Thymus (tissue), 11 donors: ENCODE data around the gene MUC5B. TPM values are rescaled to one million over a fixed set of nuclear protein-coding genes. Genes with fewer than 3 reads are reported as not detected.
"Not testable (repeated sequence)": the region's sequence is repeated elsewhere in the genome, so short reads cannot be mapped to it uniquely, and the experiment has no call there.

Source experiments
- DNase-seq, 9 donors: peaks; one replicate each; pipeline ENCODE4 v3.0.0-alpha.2; 2013; ENCODE audit warnings: low spot score in 9 of 9, low read depth in 6 of 9, missing footprints in 1 of 9
- H3K27ac ChIP-seq, 2 donors: one replicate each; pipeline ENCODE4 v1.5.1; 2013; ENCODE audit warnings: control low read depth in 1 of 2, low read depth in 1 of 2, low read length in 1 of 2, mild to moderate bottlenecking in 1 of 2, moderate library complexity in 1 of 2
- H3K27me3 ChIP-seq, 2 donors: one replicate each; pipeline ENCODE4 v1.5.1; 2013; ENCODE audit warnings: low read length in 1 of 2; ENCODE audit not compliant: control insufficient read depth in 2 of 2, insufficient read depth in 1 of 2
- H3K36me3 ChIP-seq, 2 donors: one replicate each; pipeline ENCODE4 v1.5.1; 2013; ENCODE audit warnings: low read length in 1 of 2, mild to moderate bottlenecking in 1 of 2, moderate library complexity in 1 of 2; ENCODE audit not compliant: control insufficient read depth in 2 of 2, insufficient read depth in 2 of 2
- H3K4me1 ChIP-seq, 2 donors: one replicate each; pipeline ENCODE4 v1.5.1; 2013; ENCODE audit warnings: low read length in 2 of 2; ENCODE audit not compliant: control insufficient read depth in 2 of 2, insufficient read depth in 2 of 2
- H3K4me3 ChIP-seq, 2 donors: one replicate each; pipeline ENCODE4 v1.5.1; 2013; ENCODE audit warnings: low read length in 2 of 2, control low read depth in 1 of 2, mild to moderate bottlenecking in 1 of 2
- H3K9me3 ChIP-seq, 2 donors: one replicate each; pipeline ENCODE4 v1.5.1; 2013; ENCODE audit warnings: low read length in 1 of 2, mild to moderate bottlenecking in 1 of 2; ENCODE audit not compliant: control insufficient read depth in 2 of 2, insufficient read depth in 1 of 2
- WGBS: extraction: QIAGEN DNeasy Blood & Tissue Kit; methylation state at CpG from one replicate; pipeline ENCODE4 v1.1.7; 2013; 5-methylcytosine and 5-hydroxymethylcytosine counted together
- polyA plus RNA-seq: library from polyadenylated mRNA; stranded (reverse); fragments of 200-250 nt; gene quantifications from one replicate; pipeline ENCODE4 v1.2.3, GENCODE V29; 2013
- total RNA-seq: library from RNA; stranded (reverse); fragments of 120-200 nt; gene quantifications from one replicate; pipeline ENCODE4 v1.2.4, GENCODE V29; 2013
- donor health status: healthy.

Gene MUC5B
- total and polyA plus RNA-seq, 2 donors: under 0.01 to 0.02 TPM

GRCh38 chr11:1177771-1178090 is 45.1 kb upstream of the MUC5B start:
- no peaks in the 10 kb centered on the region for H3K27me3 ChIP-seq
- DNase-seq: no peak
- H3K27ac ChIP-seq: no peak overlapping the region
- H3K36me3 ChIP-seq: no peaks in the 10 kb centered on the region
- 96% methylated on average over 12 of the region's 12 CpGs for WGBS
- no peaks in the 10 kb centered on the region for H3K4me1 ChIP-seq
- H3K9me3 ChIP-seq: peaks cover 4 to 72% of the 10 kb centered on the region in 2 donors
- no peak overlapping the region for H3K4me3 ChIP-seq

- no peak for DNase-seq
- 93% methylated on average over 31 of the region's 31 CpGs for WGBS
Observed at GRCh38 chr11:1178201-1178885, 44.5 kb upstream of the MUC5B start.

GRCh38 chr11:1178906-1179305 is 44.0 kb upstream of the MUC5B start:
- WGBS: 92% methylated on average over 29 of the region's 29 CpGs
- no peaks in the 10 kb centered on the region for H3K4me1 ChIP-seq
- no peaks in the 10 kb centered on the region for H3K27me3 ChIP-seq
- H3K27ac ChIP-seq: no peak overlapping the region
- H3K4me3 ChIP-seq: no peak overlapping the region
- no peak for DNase-seq
- no peaks in the 10 kb centered on the region for H3K36me3 ChIP-seq
- peaks cover 4 to 71% of the 10 kb centered on the region in 2 donors for H3K9me3 ChIP-seq

More at GRCh38 chr11:1178201-1178885, 44.5 kb upstream of the MUC5B start:
- Histone ChIP-seq H3K27ac (no peak overlapping the region), H3K36me3 (no peaks in the 10 kb centered on the region), H3K4me1 (no peaks in the 10 kb centered on the region), H3K9me3 (peaks cover 4 to 72% of the 10 kb centered on the region in 2 donors), H3K4me3 (no peak overlapping the region), H3K27me3 (no peaks in the 10 kb centered on the region)

GRCh38 chr11:1179641-1180040 is 43.2 kb upstream of the MUC5B start:
- peaks cover 4 to 64% of the 10 kb centered on the region in 2 donors for H3K9me3 ChIP-seq
- no peak for DNase-seq
- no peaks in the 10 kb centered on the region for H3K36me3 ChIP-seq
- H3K27ac ChIP-seq: no peak overlapping the region
- 89% methylated on average over 16 of the region's 17 CpGs for WGBS
- H3K27me3 ChIP-seq: no peaks in the 10 kb centered on the region
- no peak overlapping the region for H3K4me3 ChIP-seq
- no peaks in the 10 kb centered on the region for H3K4me1 ChIP-seq

- H3K36me3 ChIP-seq: no peaks in the 10 kb centered on the region
- H3K4me3 ChIP-seq: no peak overlapping the region
- H3K27ac ChIP-seq: no peak overlapping the region
- no peaks in the 10 kb centered on the region for H3K4me1 ChIP-seq
- H3K9me3 ChIP-seq: peaks cover 4 to 58% of the 10 kb centered on the region in 2 donors
- 92% methylated on average over 15 of the region's 15 CpGs for WGBS
- no peaks in the 10 kb centered on the region for H3K27me3 ChIP-seq
- DNase-seq: no peak
Observed at GRCh38 chr11:1180171-1180570, 42.7 kb upstream of the MUC5B start.

GRCh38 chr11:1180947-1181391 is 41.9 kb upstream of the MUC5B start:
- H3K27ac ChIP-seq: no peak overlapping the region
- no peaks in the 10 kb centered on the region for H3K4me1 ChIP-seq
- H3K9me3 ChIP-seq: peaks cover 4 to 51% of the 10 kb centered on the region in 2 donors
- 93% methylated on average over 29 of the region's 29 CpGs for whole genome bisulfite sequencing
- no peak for DNase-seq
- H3K27me3 ChIP-seq: no peaks in the 10 kb centered on the region
- no peak overlapping the region for H3K4me3 ChIP-seq
- H3K36me3 ChIP-seq: no peaks in the 10 kb centered on the region

GRCh38 chr11:1181420-1181819 is 41.4 kb upstream of the MUC5B start:
- H3K36me3 ChIP-seq: no peaks in the 10 kb centered on the region
- peaks cover 4 to 50% of the 10 kb centered on the region in 2 donors for H3K9me3 ChIP-seq
- no peaks in the 10 kb centered on the region for H3K27me3 ChIP-seq
- no peak overlapping the region for H3K27ac ChIP-seq
- DNase-seq: no peak
- no peak overlapping the region for H3K4me3 ChIP-seq
- no peaks in the 10 kb centered on the region for H3K4me1 ChIP-seq
- 94% methylated on average over 10 of the region's 10 CpGs for WGBS

- Histone ChIP-seq H3K27ac (no peak overlapping the region), H3K36me3 (no peaks in the 10 kb centered on the region), H3K4me1 (no peaks in the 10 kb centered on the region), H3K9me3 (peaks cover 4 to 51% of the 10 kb centered on the region in 2 donors), H3K4me3 (no peak overlapping the region), H3K27me3 (no peaks in the 10 kb centered on the region)
- 87% methylated on average over 41 of the region's 41 CpGs for WGBS
- DNase-seq: no peak
Observed at GRCh38 chr11:1181853-1182535, 40.9 kb upstream of the MUC5B start.

GRCh38 chr11:1184139-1184538 is 38.7 kb upstream of the MUC5B start:
- not testable (repeated sequence) for H3K4me1 ChIP-seq, DNase-seq, H3K27me3 ChIP-seq, H3K4me3 ChIP-seq, H3K27ac ChIP-seq, H3K36me3 ChIP-seq
- WGBS: 95% methylated on average over 15 of the region's 22 CpGs
- H3K9me3 ChIP-seq: peaks cover 3 to 43% of the 10 kb centered on the region in 2 donors
